HUES48 (cell line): Measurements from ENCODE around the gene SDF2.

Source experiments
- H3K27ac ChIP-seq: one replicate; pipeline ENCODE4 v1.7.0; 2013; ENCODE audit warnings: low read depth, low read length, inconsistent platforms
- H3K27me3 ChIP-seq: 2 replicates; pipeline ENCODE4 v1.6.1; 2013; ENCODE audit warnings: mild to moderate bottlenecking, low read length; ENCODE audit not compliant: control insufficient read depth, insufficient read depth
- H3K36me3 ChIP-seq: 2 replicates; pipeline ENCODE4 v1.6.1; 2013; ENCODE audit warnings: low read length; ENCODE audit not compliant: control insufficient read depth, insufficient read depth
- H3K4me1 ChIP-seq: 2 replicates; pipeline ENCODE4 v1.6.1; 2013; ENCODE audit warnings: mild to moderate bottlenecking, low read length; ENCODE audit not compliant: control insufficient read depth, insufficient read depth
- H3K4me3 ChIP-seq: 2 replicates; pipeline ENCODE4 v1.5.1; 2013; ENCODE audit warnings: mild to moderate bottlenecking, low read depth, low read length
- H3K9ac ChIP-seq: 2 replicates; pipeline ENCODE4 v1.6.1; 2013; ENCODE audit warnings: mild to moderate bottlenecking, low read depth, low read length, moderate library complexity
- H3K9me3 ChIP-seq: 2 replicates; pipeline ENCODE4 v1.6.1; 2013; ENCODE audit warnings: low read length; ENCODE audit not compliant: control insufficient read depth, insufficient read depth

Gene SDF2

DNA sequence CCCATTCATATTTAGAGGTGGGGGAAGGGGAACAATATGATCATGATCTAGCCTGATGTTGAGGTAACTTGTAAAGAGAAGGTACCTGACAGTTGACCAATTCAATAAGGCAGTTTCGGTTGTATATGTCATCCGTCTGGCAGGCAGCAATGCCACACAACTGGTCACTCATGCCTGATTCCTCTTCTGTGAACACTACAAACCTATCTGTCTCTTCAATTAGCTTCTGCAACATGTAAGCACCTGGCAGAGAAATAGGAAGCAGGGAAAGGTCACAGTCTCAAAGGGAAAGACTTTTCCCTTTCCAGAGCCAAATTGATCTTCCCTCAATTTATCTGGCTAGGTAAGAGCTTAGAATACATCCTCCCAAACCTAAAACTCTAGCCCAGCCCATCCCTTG, 37.6 kb downstream of the SDF2 start:
- Histone ChIP-seq H3K9me3 (no peaks in the 10 kb centered on the region), H3K4me1 (no peaks in the 10 kb centered on the region), H3K9ac (no peak overlapping the region), H3K4me3 (no peak overlapping the region), H3K27me3 (no peaks in the 10 kb centered on the region), H3K27ac (no peak overlapping the region), H3K36me3 (peaks cover 94% of the 10 kb centered on the region)

DNA sequence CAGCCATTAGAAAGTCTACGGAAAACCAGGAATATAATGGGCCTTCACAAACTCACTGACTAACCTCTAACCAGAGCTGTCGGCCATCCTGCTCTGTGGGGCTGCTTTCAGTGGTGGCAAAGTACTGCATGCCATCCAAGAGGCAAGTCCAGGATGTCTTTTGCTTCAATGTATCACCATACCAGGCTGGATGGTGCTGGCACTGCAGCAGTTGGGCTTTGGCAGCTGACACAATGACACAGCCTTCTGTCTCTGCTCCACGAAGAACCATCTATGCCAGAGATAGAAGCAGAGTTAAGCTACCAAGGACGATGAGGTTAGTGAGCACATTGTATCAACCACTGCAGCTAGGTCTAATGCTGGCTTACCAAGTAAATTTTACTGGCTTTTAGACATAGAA, 38.0 kb downstream of the SDF2 start:
- no peak overlapping the region for H3K27ac ChIP-seq
- H3K27me3 ChIP-seq, result no peaks in the 10 kb centered on the region
- no peaks in the 10 kb centered on the region for H3K4me1 ChIP-seq
- no peak overlapping the region for H3K4me3 ChIP-seq
- no peak overlapping the region for H3K9ac ChIP-seq
- peaks cover 96% of the 10 kb centered on the region for H3K36me3 ChIP-seq
- H3K9me3 ChIP-seq, result no peaks in the 10 kb centered on the region

- no peaks in the 10 kb centered on the region for H3K27me3 ChIP-seq
- no peak overlapping the region for H3K27ac ChIP-seq
- no peaks in the 10 kb centered on the region for H3K9me3 ChIP-seq
- H3K4me1 ChIP-seq, result no peaks in the 10 kb centered on the region
- H3K4me3 ChIP-seq, result no peak overlapping the region
- H3K36me3 ChIP-seq, result peaks cover 95% of the 10 kb centered on the region
- no peak overlapping the region for H3K9ac ChIP-seq
Observed at GRCh38 chr17:28622186-28622585, 39.5 kb downstream of the SDF2 start.

DNA sequence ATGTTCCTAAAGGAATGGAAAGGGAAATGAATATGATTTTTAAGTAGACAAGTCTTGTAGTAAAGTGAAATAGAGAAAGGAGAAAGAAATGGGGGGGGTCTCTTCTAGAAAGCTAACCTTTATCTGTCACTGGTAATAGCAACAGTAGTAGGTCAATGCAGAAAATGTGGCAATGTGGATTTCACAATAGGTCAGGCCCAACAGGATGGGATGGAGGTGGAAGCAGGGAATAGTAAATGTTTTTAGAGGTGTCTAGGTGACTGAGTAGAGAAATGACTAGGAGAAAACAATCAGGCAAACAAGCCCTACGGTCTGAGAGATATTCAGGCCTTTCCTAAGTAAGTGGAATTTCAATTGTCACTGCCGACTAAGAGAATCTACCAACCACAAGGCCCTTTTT, 41.7 kb downstream of the SDF2 start:
- Histone ChIP-seq H3K27ac (no peak overlapping the region), H3K4me1 (no peaks in the 10 kb centered on the region)

GRCh38 chr17:28618464-28618863, 43.2 kb downstream of the SDF2 start:
- Histone ChIP-seq H3K4me3 (no peak overlapping the region), H3K27ac (no peak overlapping the region), H3K36me3 (peaks cover 100% of the 10 kb centered on the region), H3K9ac (no peak overlapping the region), H3K9me3 (no peaks in the 10 kb centered on the region), H3K27me3 (no peaks in the 10 kb centered on the region), H3K4me1 (no peaks in the 10 kb centered on the region)

More for the DNA sequence above, 41.7 kb downstream of the SDF2 start:
- no peak overlapping the region for H3K9ac ChIP-seq
- no peaks in the 10 kb centered on the region for H3K9me3 ChIP-seq
- H3K36me3 ChIP-seq, result peaks cover 99% of the 10 kb centered on the region
- no peak overlapping the region for H3K4me3 ChIP-seq
- H3K27me3 ChIP-seq, result no peaks in the 10 kb centered on the region

DNA sequence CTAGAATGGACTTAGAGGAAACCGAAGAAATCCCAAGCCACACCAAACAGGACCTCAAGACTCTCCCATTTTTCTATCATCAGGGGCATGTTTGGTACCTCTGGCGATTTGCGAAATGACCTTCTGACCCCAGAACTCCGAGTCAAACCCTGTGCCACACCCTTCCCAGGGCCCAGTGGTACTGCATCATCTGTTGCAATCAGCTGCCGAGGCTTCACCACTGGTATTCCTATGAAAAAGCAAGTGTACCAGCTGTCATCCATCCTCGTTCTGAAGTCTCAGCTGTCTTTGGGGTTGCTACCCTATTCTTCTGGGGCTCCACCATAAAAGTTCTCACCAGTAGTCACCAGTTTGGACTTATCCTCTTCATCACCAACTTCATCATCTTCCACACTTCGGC, 45.4 kb downstream of the SDF2 start:
- no peak overlapping the region for H3K27ac ChIP-seq
- H3K9ac ChIP-seq, result no peak overlapping the region
- no peaks in the 10 kb centered on the region for H3K27me3 ChIP-seq
- H3K9me3 ChIP-seq, result no peaks in the 10 kb centered on the region
- no peaks in the 10 kb centered on the region for H3K4me1 ChIP-seq
- H3K36me3 ChIP-seq, result peaks cover 99% of the 10 kb centered on the region
- no peak overlapping the region for H3K4me3 ChIP-seq

DNA sequence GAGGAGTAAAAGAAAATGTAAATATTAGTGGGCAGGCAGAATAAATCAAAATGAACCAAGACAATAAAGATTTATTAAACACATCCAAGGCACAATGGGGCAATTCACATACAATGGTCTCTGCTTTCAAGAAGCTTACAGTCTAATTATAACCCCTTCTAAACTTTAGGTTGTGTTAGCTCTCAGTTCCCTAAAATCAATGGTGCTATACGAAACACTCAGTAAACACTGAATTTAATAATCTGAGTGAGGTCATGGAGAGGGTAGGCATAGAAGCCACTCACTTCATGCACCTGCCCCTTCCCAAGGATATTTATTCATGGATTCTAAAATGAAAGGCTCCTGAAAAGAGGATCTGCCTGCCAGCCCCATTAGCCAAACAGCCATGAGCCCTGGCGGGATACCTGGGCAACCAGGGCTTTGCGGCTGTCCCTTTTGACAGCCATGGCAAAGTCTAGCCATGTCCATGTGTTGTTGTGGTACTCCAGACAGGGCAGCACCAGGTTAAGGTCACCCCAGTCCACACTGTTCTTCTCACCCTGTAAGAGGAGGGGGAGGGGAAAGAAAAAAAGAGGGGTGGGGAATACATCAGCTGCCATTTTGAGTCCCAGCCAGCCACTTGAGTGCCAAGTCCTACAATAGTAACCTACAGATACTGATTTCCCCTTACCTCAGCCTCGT, 46.3 kb downstream of the SDF2 start:
- Histone ChIP-seq H3K27ac (no peak overlapping the region), H3K9me3 (no peaks in the 10 kb centered on the region), H3K27me3 (no peaks in the 10 kb centered on the region), H3K36me3 (peaks cover 99% of the 10 kb centered on the region), H3K9ac (no peak overlapping the region), H3K4me3 (no peak overlapping the region), H3K4me1 (no peaks in the 10 kb centered on the region)

GRCh38 chr17:28613931-28614381, 47.8 kb downstream of the SDF2 start, which contains the start of gene RSKR:
Gene RSKR (minus strand): TSS chr17:28614185. CDS start chr17:28614161, 24 bp downstream.
- Histone ChIP-seq H3K4me3 (no peak within 1 kb of the TSS), H3K27me3 (no peaks in the 10 kb centered on the region), H3K36me3 (peaks cover 95% of the 10 kb centered on the region), H3K27ac (no peak within 1 kb of the TSS), H3K9ac (no peak within 1 kb of the TSS), H3K4me1 (no peaks in the 10 kb centered on the region), H3K9me3 (no peaks in the 10 kb centered on the region)

- H3K4me3 ChIP-seq, result no peak overlapping the region
- H3K27ac ChIP-seq, result no peak overlapping the region
- H3K4me1 ChIP-seq, result no peaks in the 10 kb centered on the region
- no peak overlapping the region for H3K9ac ChIP-seq
- no peaks in the 10 kb centered on the region for H3K9me3 ChIP-seq
- H3K36me3 ChIP-seq, result peaks cover 93% of the 10 kb centered on the region
- H3K27me3 ChIP-seq, result no peaks in the 10 kb centered on the region
Observed at GRCh38 chr17:28612936-28613872, 48.5 kb downstream of the SDF2 start.

GRCh38 chr17:28612531-28612930, 49.2 kb downstream of the SDF2 start:
- H3K9me3 ChIP-seq, result no peaks in the 10 kb centered on the region
- no peaks in the 10 kb centered on the region for H3K27me3 ChIP-seq
- no peak overlapping the region for H3K9ac ChIP-seq
- no peaks in the 10 kb centered on the region for H3K4me1 ChIP-seq
- no peak overlapping the region for H3K27ac ChIP-seq
- no peak overlapping the region for H3K4me3 ChIP-seq
- peaks cover 94% of the 10 kb centered on the region for H3K36me3 ChIP-seq

GRCh38 chr17:28610376-28610775, 51.3 kb downstream of the SDF2 start:
- H3K4me1 ChIP-seq, result no peaks in the 10 kb centered on the region
- no peaks in the 10 kb centered on the region for H3K9me3 ChIP-seq
- H3K36me3 ChIP-seq, result peaks cover 85% of the 10 kb centered on the region
- no peaks in the 10 kb centered on the region for H3K27me3 ChIP-seq
- H3K4me3 ChIP-seq, result no peak overlapping the region
- H3K9ac ChIP-seq, result no peak overlapping the region
- H3K27ac ChIP-seq, result no peak overlapping the region
